OCI-LY7 (cell line): ENCODE results near the gene HORMAD2.

Experiments used
- CTCF ChIP-seq: fragments of 200-600 bp; sonication (generic); conservative IDR thresholded peaks from 2 replicates; pipeline ENCODE4 v1.5.1; 2014; ENCODE audit warnings: mild to moderate bottlenecking, antibody characterized with exemption, low read length, moderate library complexity, mixed read lengths
- EZH2phosphoT487 ChIP-seq: fragments of 200-600 bp; sonication (generic); IDR thresholded peaks from 2 replicates; pipeline ENCODE4 v1.6.1; 2018; ENCODE audit warnings: low read depth, borderline replicate concordance, mild to moderate bottlenecking, mixed run types, antibody characterized with exemption, low read length, moderate library complexity, mixed read lengths

GRCh38 chr22:30074147-30074546, 6.1 kb upstream of the HORMAD2 start:
- TF ChIP-seq CTCF (no peak), EZH2phosphoT487 (no peak)
